Activated CD4-positive, alpha-beta T cell treated with anti-CD3 and anti-CD28 coated beads, Interleukin-2, amount 50 U/mL, for 24 hours (primary cell): ENCODE results near the gene AFMID.
"Not testable (repeated sequence)": the region's sequence is repeated elsewhere in the genome, so short reads cannot be mapped to it uniquely, and the experiment has no call there.

Experiments
- DNase-seq, 2 donors: peaks; one replicate each; pipeline ENCODE4 v3.0.0-alpha.2; 2020; ENCODE audit warnings: low read depth in 1 of 2, low spot score in 1 of 2

The AFMID gene

DNA sequence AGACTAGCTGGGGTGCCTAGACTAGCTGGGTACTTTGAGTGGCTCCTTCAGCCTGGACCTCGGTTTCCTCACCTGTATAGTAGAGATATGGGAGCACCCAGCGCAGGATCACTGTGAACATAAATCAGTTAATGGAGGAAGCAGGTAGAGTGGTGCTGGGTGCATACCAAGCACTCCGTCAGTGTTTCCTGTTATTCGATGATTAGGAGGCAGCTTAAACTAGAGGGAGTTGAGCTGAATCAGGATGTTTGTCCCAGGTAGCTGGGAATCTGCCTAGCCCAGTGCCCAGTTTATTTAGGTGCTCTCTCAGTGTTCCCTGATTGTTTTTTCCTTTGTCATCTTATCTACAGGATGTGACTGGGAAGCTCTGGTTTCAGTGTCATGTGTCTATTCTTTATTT is 35.9 kb downstream of the AFMID start:
- no peak for DNase-seq

DNA sequence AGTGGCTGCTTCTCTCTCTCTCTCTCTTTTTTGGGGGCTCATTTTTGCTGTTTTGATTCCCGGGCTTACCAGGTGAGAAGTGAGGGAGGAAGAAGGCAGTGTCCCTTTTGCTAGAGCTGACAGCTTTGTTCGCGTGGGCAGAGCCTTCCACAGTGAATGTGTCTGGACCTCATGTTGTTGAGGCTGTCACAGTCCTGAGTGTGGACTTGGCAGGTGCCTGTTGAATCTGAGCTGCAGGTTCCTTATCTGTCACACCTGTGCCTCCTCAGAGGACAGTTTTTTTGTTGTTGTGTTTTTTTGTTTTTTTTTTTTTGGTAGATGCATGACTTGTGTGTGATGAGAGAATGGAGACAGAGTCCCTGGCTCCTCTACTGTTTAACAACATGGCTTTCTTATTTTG is 36.6 kb downstream of the AFMID start:
- DNase-seq = no peak

DNA sequence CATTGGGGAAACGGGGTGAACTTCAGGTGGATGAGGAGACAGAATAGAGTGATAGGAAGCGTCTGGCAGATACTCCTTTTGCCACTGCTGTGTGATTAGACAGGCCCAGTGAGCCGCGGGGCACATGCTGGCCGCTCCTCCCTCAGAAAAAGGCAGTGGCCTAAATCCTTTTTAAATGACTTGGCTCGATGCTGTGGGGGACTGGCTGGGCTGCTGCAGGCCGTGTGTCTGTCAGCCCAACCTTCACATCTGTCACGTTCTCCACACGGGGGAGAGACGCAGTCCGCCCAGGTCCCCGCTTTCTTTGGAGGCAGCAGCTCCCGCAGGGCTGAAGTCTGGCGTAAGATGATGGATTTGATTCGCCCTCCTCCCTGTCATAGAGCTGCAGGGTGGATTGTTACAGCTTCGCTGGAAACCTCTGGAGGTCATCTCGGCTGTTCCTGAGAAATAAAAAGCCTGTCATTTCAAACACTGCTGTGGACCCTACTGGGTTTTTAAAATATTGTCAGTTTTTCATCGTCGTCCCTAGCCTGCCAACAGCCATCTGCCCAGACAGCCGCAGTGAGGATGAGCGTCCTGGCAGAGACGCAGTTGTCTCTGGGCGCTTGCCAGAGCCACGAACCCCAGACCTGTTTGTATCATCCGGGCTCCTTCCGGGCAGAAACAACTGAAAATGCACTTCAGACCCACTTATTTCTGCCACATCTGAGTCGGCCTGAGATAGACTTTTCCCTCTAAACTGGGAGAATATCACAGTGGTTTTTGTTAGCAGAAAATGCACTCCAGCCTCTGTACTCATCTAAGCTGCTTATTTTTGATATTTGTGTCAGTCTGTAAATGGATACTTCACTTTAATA is 37.3 kb downstream of the AFMID start:
- DNase-seq = no peak

DNA sequence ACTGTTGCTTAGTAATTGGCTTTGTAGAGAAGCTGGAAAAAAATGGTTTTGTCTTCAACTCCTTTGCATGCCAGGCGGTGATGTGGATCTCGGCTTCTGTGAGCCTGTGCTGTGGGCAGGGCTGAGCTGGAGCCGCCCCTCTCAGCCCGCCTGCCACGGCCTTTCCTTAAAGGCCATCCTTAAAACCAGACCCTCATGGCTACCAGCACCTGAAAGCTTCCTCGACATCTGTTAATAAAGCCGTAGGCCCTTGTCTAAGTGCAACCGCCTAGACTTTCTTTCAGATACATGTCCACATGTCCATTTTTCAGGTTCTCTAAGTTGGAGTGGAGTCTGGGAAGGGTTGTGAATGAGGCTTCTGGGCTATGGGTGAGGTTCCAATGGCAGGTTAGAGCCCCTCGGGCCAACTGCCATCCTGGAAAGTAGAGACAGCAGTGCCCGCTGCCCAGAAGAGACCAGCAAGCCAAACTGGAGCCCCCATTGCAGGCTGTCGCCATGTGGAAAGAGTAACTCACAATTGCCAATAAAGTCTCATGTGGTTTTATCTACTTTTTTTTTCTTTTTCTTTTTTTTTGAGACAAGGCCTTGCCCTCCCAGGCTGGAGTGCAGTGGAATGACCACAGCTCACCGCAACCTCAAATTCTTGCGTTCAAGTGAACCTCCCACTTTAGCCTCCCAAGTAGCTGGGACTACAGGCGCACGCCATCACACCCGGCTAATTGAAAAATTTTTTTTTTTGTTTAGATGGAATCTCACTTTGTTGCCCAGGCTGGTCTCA is 38.1 kb downstream of the AFMID start:
- DNase-seq = no peak

DNA sequence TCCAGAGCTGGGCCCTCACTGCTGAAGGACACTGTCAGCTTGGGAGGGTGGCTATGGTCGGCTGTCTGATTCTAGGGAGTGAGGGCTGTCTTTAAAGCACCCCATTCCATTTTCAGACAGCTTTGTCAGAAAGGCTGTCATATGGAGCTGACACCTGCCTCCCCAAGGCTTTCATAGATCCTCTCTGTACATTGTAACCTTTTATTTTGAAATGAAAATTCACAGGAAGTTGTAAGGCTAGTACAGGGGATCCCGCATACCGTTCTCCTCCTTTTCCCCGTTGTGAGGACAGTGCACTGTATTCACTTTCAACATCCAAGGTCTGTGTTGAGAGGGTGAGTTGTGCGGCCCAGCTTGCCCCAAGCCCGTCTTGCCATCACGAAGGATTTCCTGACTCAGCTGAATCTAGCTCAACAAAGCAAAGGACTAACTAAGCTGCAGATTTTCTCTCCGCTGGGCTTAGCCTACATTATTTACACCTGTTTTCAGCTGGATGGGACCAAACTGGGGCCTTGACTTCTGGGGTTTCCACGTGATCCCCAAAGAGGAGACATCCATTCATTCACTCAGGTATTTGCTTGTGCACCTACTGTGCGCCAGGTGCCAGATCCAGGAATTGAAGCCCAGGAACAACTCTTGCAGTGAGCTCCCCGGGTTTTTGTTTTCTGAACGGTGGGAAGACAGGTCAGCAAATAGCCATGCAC is 39.0 kb downstream of the AFMID start:
- DNase-seq = no peak

DNA sequence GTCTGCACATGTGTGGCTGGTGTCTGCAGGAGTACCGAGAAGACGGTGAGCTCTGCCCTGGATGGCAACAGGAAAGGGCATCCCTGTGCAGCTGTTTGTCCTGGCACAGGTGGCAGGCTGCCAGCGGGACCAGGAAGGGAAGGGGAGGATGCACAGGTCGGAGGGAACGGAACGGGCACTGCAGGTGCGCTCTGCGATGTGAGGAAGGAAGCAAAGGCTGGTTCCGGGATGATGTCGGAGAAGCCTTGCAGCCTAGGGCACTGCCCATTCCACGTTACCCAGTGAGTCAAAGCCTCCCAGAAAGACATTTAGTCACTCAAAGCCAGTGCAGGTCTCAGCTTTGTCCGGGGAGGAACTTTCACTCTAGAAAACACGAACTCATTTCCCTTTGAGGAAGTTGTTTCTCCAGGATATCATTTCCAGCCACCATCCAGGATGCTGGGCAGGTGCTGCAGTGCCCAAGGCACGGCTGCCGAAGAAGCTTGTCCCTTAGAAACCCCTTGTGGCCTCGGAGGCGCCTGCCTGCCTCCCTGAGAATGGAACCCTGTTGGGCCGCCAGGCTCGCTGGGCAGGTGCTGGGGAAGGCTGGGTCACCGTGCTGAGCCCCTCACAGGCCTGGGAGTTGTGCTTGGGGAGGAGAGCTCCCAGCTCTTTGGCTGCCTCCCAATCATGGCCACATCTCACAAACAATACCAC is 39.7 kb downstream of the AFMID start:
- no peak for DNase-seq

DNA sequence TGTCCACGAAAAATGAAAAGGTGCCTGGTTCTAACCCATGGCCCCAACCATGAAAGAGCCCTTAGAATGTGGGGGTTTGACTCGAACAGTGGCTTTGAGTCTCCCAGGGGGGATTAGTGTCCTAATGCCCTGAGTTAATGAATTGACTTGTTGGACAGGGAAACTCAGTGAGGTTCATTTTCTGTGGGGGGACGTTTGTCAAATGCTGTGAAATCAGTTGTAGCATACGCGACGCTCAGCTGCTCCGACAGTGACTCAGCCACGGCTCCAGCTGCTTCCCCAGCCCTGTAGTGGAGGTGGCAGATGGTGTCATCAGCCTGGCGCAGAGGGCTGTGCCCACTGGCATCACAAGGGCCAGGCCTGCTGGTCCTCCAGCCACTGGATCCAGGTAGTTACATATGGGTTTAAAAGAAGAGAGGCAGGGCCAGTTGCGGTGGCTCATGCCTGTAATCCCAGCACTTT is 40.3 kb downstream of the AFMID start:
- DNase-seq = no peak

DNA sequence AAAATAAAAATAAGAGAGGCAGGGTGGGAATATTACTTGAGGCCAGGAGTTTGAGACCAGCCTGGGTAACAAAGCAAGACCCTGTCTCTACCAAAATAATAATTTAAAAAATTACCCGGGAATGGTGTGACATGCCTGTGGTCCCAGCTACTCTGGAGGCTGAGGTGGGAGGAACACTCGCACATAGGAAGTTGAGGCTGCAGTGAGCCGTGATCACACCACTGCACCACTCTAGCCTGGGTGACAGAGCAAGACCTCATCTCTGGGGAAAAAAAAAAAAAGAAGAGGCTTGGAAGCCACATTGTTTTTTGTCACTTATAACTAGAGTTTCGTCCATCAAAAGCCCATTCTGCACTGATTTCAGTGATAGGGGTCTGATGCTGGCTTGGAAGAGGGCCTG is 41.0 kb downstream of the AFMID start:
- no peak for DNase-seq

DNA sequence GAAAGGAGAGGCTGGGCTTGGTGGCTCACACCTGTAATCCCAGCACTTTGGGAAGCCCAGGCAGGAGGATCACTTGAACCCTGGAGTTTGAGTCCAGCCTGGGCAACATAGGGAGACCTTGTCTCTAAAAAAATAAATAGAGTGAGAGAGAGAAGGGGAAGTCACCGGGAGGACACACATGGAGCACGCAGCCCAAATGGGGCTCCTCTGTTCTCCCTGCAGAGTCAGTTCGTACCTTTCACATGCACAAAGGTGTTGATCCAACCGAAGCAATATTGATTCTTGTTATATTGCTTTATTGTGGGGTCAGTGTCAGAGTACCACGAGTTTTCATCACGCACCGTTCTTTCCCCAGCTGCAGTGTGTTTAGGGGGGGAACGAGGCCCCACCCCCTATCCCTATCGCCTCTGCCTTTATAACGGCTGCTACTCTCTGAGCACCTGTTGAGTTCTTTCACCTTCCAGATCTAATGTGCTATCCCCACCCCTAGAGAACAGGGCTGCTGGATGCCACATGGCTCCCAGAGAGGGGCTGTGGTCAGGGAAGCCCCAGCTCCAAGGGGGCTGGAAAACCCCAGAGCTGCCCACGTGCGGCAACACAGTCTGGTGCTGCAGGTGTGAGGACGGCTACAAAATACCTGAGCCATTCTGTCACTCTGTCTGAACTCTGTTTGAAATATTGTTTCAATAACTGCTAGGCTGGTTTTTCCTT is 43.2 kb downstream of the AFMID start:
- DNase-seq = no peak

DNA sequence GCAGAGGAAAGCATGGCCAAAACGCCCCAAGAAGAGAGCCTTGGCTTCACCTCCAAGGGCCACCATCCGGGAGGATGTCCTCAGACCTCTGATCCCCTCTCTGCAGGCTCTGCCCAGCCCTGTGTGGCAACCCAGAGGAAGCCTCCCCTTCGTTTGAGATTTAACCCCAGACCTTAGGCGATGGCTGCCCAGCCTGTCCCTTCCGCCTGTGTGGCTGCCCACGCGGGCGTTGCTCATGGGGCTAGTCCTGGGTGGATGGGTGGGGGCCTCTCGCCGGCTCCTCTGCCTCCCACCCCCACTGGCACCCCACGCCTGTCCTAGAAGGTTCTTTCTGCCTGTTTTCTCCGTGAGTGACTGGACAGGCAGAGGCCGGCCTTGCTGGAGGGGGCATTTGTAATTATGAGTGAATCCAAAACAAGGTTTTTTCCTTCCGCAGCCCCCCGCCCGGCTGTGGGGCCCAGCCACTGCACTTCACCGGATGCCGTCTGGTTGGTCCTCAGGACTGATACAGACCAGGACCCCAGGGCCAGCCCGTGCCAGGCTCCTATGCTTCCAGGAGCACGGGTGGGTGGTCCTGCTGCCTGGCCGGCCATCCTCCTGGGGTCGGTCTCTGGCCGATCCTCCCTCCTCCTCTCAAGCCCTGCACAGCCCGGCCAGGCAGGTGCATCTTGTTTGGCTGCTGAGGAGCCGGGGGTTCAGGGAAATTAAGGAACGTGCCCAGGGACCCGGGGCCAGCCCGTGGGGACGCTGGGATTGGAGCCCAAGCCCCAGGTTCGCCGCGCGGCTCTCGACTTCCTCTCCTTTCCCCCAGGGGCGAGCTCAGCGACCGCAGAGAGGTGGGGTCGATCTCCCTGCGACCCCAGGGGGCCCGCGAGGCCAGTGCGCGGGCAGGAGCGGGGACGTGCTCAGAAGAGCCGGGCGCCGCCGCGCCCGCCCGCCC is 44.1 kb downstream of the AFMID start, which contains the start of gene TMEM235:
TMEM235 (plus strand) TSS at position 636 of the 940 bp plus-strand sequence. CDS start 393 bp downstream, outside the sequence.
- DNase-seq = no peak

DNA sequence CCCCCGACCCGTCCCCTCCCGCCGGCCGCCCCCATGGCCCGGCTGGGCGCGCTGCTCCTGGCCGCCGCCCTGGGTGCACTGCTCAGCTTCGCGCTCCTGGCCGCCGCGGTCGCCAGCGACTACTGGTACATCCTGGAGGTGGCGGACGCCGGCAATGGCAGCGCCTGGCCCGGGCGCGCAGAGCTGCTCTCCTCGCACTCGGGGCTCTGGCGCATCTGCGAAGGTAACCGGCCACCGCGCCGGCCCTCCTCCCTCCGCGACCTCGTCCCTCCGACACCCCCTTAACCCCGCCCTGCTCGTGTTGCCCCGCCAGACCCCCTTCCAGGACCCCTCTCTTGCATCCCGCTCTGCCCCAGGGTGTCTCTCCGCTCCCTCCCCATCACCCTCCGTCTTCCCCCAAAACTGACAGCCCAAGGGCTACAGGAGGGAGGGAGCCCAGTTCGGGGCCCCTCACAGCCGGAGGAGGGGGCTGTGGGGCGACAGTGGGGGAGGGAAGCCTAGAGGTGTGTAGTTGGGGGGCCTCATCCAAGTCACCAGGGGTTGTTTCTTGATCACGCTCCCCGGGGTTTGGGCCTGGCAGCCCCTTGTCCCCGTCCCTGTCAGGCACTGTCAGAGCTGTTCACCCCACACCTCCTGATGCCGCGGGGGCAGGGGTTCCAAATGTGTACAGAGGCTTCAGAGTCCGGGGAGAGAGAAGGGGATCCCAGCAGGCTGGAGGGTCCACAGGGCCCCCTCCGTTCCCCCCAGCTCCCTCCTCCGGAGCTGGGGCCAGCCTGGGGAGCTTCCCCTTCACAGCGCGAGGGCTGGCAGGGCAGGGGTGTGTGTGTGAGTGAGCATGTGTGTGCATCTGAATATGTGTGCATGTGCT is 45.1 kb downstream of the AFMID start:
- no peak for DNase-seq

DNA sequence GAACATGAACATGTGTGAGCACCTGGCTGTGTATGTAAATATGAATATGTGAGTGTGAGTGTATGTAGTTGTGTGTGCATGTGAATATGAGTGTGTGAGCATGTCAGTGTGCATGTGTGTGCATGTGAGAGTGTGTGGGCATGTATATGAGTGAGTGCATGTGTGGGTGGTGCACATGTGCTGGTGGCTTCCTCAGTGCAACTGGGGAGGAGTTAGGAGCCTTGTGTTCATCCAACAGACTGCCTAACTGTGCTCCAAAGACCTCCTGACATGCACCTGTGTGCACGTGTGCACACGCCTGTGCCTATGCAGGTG is 45.7 kb downstream of the AFMID start:
- DNase-seq = no peak

DNA sequence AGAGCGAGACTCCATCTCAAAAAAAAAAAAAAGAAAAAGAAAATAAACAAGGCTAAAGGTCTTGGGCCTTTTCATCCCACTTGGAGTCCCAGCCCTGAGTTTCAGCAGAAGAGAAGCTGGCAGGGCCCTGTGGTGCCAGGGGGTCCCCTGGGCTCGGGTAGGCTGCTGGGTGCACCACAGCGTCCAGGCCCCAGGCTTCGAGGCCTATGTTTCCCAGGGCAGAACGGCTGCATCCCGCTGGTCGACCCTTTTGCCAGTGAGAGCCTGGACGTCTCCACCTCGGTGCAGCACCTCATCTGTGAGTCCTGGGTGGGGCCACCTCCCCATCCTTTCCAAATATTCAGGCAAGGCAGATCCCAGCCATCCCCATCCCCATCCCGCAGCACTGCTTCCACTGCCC is 46.5 kb downstream of the AFMID start:
- DNase-seq = no peak

DNA sequence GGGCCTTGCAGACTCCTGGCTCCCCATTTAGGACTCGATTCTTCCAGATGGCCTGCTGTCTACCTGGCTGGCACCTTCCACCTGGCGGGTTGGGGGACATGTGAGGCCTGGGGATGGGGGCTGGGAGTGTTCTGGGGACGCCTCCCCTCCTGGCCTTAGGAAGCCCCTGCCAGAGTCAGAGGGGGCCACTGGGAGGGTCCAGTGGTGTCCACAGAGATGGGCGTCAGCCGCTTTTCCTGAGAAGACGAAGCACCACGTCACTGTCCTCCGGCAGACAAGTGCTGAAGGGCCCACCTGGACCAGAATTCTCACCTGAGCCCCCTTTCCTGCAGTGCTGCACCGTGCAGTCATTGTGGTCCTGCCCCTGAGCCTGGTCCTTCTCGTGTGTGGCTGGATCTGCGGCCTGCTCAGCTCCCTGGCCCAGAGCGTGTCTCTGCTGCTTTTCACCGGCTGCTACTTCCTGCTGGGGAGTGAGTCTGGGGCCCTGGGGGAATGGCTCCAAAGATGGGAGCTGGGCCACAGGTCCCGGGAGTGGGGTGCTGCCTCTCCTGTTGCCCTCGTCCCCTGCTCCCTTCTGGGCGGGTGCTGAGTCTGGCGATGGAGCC is 47.2 kb downstream of the AFMID start:
- no peak for DNase-seq

DNA sequence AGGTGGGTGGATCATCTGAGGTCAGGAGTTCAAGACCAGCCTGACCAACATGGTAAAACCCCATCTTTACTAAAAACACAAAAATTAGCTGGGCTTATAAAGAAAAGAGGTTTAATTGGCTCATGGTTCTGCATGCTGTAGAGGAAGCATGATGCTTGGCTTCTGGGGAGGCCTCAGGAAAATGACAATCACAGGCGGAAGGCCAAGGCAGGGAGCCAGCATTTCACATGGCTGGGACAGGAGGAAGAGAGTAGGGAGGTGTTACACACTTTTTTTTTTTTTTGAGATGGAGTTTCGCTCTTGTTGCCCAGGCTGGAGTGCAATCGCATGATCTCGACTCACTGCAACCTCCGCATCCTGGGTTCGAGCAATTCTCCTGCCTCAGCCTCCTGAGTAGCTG is 47.9 kb downstream of the AFMID start:
- DNase-seq = not testable (repeated sequence)

DNA sequence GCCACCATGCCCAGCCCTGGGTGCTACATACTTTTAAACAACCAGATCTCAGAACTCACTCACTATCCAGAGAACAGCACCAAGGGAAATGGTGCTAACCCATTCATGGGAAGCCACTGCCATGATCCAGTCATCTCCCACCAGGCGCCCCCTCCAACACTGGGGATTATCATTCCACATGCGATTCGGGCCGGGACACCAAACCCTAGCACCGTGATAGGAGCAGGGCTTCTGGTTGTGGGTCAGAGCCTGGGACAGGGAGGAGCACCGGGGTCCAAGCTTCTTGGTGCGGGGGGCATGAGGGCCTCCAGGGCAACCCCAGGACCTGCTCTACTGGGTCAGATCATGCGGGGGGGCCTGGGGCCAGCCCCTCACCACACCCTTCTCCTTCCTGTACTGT is 48.7 kb downstream of the AFMID start:
- DNase-seq = no peak

DNA sequence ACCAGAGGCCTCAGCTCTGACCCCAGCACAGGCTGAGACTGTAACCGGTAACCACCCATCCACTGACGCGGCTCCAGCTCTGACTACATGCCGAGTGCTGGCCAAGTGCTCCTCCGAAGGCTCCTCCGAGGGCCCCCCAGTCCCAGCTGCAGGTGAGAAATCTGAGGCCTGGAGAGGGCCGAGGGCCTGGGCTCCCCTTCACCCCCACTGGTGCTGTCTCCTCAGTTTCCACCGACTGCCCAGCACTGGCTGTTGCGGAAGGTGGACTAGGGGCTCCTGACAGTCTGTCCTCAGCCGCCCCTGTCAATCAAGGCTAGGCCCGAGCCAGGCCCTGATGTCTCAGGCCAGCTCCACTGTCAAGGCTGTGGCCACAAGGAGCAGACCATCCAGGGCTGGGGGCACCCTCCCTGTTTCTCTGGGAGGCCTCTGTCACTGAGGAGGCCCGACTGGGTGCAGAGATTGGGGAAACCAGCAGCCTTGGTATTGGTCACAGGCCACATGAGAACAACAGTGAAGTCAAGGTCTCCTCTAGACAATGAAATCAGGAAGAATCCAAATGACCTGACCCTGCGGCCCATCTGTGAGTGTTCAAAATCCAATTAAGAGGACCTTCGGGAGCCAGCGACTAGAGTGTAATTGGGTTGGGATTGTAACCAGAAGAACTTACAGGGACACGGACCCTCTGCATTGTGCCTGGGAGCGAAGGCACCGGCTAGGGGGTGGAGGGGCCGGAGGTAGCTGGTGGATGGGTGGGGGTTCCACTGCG is 49.4 kb downstream of the AFMID start:
- no peak for DNase-seq
